HG03175 (cell line): ENCODE data around the gene SKIL.
"Not testable (repeated sequence)": the region's sequence is repeated elsewhere in the genome, so short reads cannot be mapped to it uniquely, and the experiment has no call there.

ENCODE experiments used
- ATAC-seq: cut with Tn5 transposase; IDR thresholded peaks from one replicate; pipeline ENCODE4 v1.9.1; 2021; ENCODE audit warnings: mild to moderate bottlenecking, moderate library complexity; ENCODE audit not compliant: unreplicated experiment

Gene SKIL

GRCh38 chr3:170357176-170358041 is at the start of gene SKIL:
Gene SKIL, plus strand, starts transcription at chr3:170357715. Its CDS starts 2,617 bp downstream, at chr3:170360332.
- ATAC-seq: peak; percentile 69

GRCh38 chr3:170309046-170309445 is 48.5 kb upstream of the SKIL start:
- no peak for ATAC-seq

GRCh38 chr3:170317954-170318353 is 39.6 kb upstream of the SKIL start:
- no peak for ATAC-seq

- no peak for ATAC-seq
Measured at GRCh38 chr3:170320461-170321121, 36.9 kb upstream of the SKIL start.

- no peak for ATAC-seq
Measured at GRCh38 chr3:170321321-170322034, 36.0 kb upstream of the SKIL start.

- ATAC-seq: no peak
Measured at GRCh38 chr3:170322566-170323269, 34.8 kb upstream of the SKIL start.

GRCh38 chr3:170323331-170323730 is 34.2 kb upstream of the SKIL start:
- no peak for ATAC-seq

- no peak for ATAC-seq
Measured at GRCh38 chr3:170324962-170325361, 32.6 kb upstream of the SKIL start.

GRCh38 chr3:170327040-170327808 is 30.3 kb upstream of the SKIL start:
- peak; percentile 42 for ATAC-seq

GRCh38 chr3:170327868-170328548 is 29.5 kb upstream of the SKIL start:
- ATAC-seq: not testable (repeated sequence)

- ATAC-seq: no peak
Measured at GRCh38 chr3:170330366-170330765, 27.1 kb upstream of the SKIL start.

- no peak for ATAC-seq
Measured at GRCh38 chr3:170331143-170331542, 26.4 kb upstream of the SKIL start.

- ATAC-seq: no peak
Measured at GRCh38 chr3:170337420-170337819, 20.1 kb upstream of the SKIL start.

GRCh38 chr3:170338690-170339340 is 18.7 kb upstream of the SKIL start:
- ATAC-seq: no peak

- not testable (repeated sequence) for ATAC-seq
Measured at GRCh38 chr3:170342273-170342672, 15.2 kb upstream of the SKIL start.

GRCh38 chr3:170343859-170344258 is 13.7 kb upstream of the SKIL start:
- not testable (repeated sequence) for ATAC-seq

GRCh38 chr3:170344971-170345370 is 12.5 kb upstream of the SKIL start:
- ATAC-seq: no peak

GRCh38 chr3:170346481-170347392 is 10.8 kb upstream of the SKIL start:
- ATAC-seq: peak; percentile 57
